ENCODE measurements around the gene FBXW7.

The FBXW7 gene

GRCh38 chr4:152374153-152374552 is 161.7 kb downstream of the FBXW7 start:
- FAIRE-seq = no peak
- DNase-seq (ENCODE audit: low spot score) = no peak

GRCh38 chr4:152372444-152372843 is 163.4 kb downstream of the FBXW7 start:
- FAIRE-seq = no peak
- DNase-seq (ENCODE audit: low spot score) = no peak

- DNase-seq (ENCODE audit: low spot score) (no peak), FAIRE-seq (no peak)
Observed at GRCh38 chr4:152369902-152370295, 166.0 kb downstream of the FBXW7 start.

GRCh38 chr4:152369203-152369901 is 166.5 kb downstream of the FBXW7 start:
- FAIRE-seq (no peak), DNase-seq (ENCODE audit: low spot score) (no peak)

GRCh38 chr4:152368001-152368400 is 167.9 kb downstream of the FBXW7 start:
- DNase-seq (ENCODE audit: low spot score) (no peak), FAIRE-seq (no peak)

- FAIRE-seq (no peak), DNase-seq (ENCODE audit: low spot score) (no peak)
Observed at GRCh38 chr4:152364883-152365282, 171.0 kb downstream of the FBXW7 start.

GRCh38 chr4:152364383-152364782 is 171.5 kb downstream of the FBXW7 start:
- DNase-seq (ENCODE audit: low spot score) (no peak), FAIRE-seq (no peak)

GRCh38 chr4:152363904-152364303 is 172.0 kb downstream of the FBXW7 start:
- no peak for FAIRE-seq

GRCh38 chr4:152363086-152363485 is 172.8 kb downstream of the FBXW7 start:
- no peak for DNase-seq (ENCODE audit: low spot score)
- FAIRE-seq = no peak

More at GRCh38 chr4:152363904-152364303, 172.0 kb downstream of the FBXW7 start:
- DNase-seq (ENCODE audit: low spot score) = no peak

GRCh38 chr4:152360045-152360410 is 175.9 kb downstream of the FBXW7 start:
- no peak for FAIRE-seq
- no peak for DNase-seq (ENCODE audit: low spot score)

- DNase-seq (ENCODE audit: low spot score) (no peak), FAIRE-seq (no peak)
Observed at GRCh38 chr4:152359208-152360044, 176.5 kb downstream of the FBXW7 start.

GRCh38 chr4:152357206-152357605 is 178.7 kb downstream of the FBXW7 start:
- DNase-seq (ENCODE audit: low spot score) (no peak), FAIRE-seq (no peak)

GRCh38 chr4:152356428-152357034 is 179.4 kb downstream of the FBXW7 start:
- DNase-seq (ENCODE audit: low spot score) (no peak), FAIRE-seq (no peak)

GRCh38 chr4:152352622-152353116 is 183.2 kb downstream of the FBXW7 start:
- FAIRE-seq (peak; percentile 83), DNase-seq (ENCODE audit: low spot score) (peak; percentile 70)

- DNase-seq (ENCODE audit: low spot score) (no peak), FAIRE-seq (no peak)
Observed at GRCh38 chr4:152352215-152352614, 183.7 kb downstream of the FBXW7 start.

- FAIRE-seq (no peak), DNase-seq (ENCODE audit: low spot score) (no peak)
Observed at GRCh38 chr4:152351080-152351479, 184.8 kb downstream of the FBXW7 start.

GRCh38 chr4:152348670-152349069 is 187.2 kb downstream of the FBXW7 start:
- DNase-seq (ENCODE audit: low spot score) (no peak), FAIRE-seq (no peak)

GRCh38 chr4:152346979-152347378 is 188.9 kb downstream of the FBXW7 start:
- FAIRE-seq (no peak), DNase-seq (ENCODE audit: low spot score) (no peak)

GRCh38 chr4:152346526-152346925 is 189.4 kb downstream of the FBXW7 start:
- no peak for DNase-seq (ENCODE audit: low spot score)
- FAIRE-seq = no peak

GRCh38 chr4:152344001-152344400 is 191.9 kb downstream of the FBXW7 start:
- FAIRE-seq = no peak
- no peak for DNase-seq (ENCODE audit: low spot score)

GRCh38 chr4:152342293-152342692 is 193.6 kb downstream of the FBXW7 start:
- no peak for FAIRE-seq

GRCh38 chr4:152340818-152341217 is 195.1 kb downstream of the FBXW7 start:
- FAIRE-seq (no peak), DNase-seq (ENCODE audit: low spot score) (no peak)

More at GRCh38 chr4:152342293-152342692, 193.6 kb downstream of the FBXW7 start:
- DNase-seq (ENCODE audit: low spot score) = no peak

All from RCC 7860 (cell line).